IMR-90 (cell line): Measurements from ENCODE around the gene ZNF775. TPM values are rescaled to one million over a fixed set of nuclear protein-coding genes. Genes with fewer than 3 reads are reported as not detected.
A peak's percentile ranks its signal among the peaks of the same experiment; 100 is the strongest.

Source experiments
- ATAC-seq: fragments of 200-7000 bp; cut with Tn5 transposase; 2 replicates; pipeline ENCODE4 v1.9.1; 2020; ENCODE audit warnings: low read depth, mild to moderate bottlenecking, moderate library complexity
- BruUV-seq: library from RNA; stranded (reverse); fragments of 400-500 nt; replicated peaks from 2 replicates; lab custom pipeline; 2021; lab: Mats Ljungman, UMichigan
- CTCF ChIA-PET: fragments of 300-600 bp; formaldehyde crosslinking; extraction: SDS; loops from one replicate; lab custom pipeline; 2021; ENCODE audit warnings: antibody characterized with exemption; lab: Yijun Ruan, JAX
- POLR2A ChIA-PET: fragments of 300-600 bp; sonication (Branson Sonifier 250); formaldehyde crosslinking; loops from one replicate; lab custom pipeline; 2022; ENCODE audit warnings: antibody characterized with exemption; ENCODE audit not compliant: unreplicated experiment; lab: Charles Lee
- DNase-seq: peaks from one replicate; pipeline ENCODE4 v3.0.0; 2013
- H2AFZ ChIP-seq: replicated peaks from 2 replicates; pipeline ENCODE3; 2013; ENCODE audit warnings: low read length, mild to moderate bottlenecking; ENCODE audit not compliant: poor library complexity
- H2AK5ac ChIP-seq: 2 replicates; pipeline ENCODE4 v1.6.1; 2013; ENCODE audit warnings: low read depth, low read length, inconsistent platforms
- H2AK9ac ChIP-seq: replicated peaks from 2 replicates; pipeline ENCODE3; 2013; ENCODE audit warnings: mild to moderate bottlenecking, low read depth, low read length, moderate library complexity; ENCODE audit not compliant: poor library complexity
- H2BK120ac ChIP-seq: 2 replicates; pipeline ENCODE4 v1.6.1; 2013; ENCODE audit warnings: low read depth, low read length, inconsistent platforms
- H2BK15ac ChIP-seq: 3 replicates; pipeline ENCODE4 v1.6.1; 2013; ENCODE audit warnings: low read depth, low read length, inconsistent platforms
- H2BK20ac ChIP-seq: 2 replicates; pipeline ENCODE4 v1.6.1; 2013; ENCODE audit warnings: low read depth, mild to moderate bottlenecking, inconsistent platforms, low read length, moderate library complexity
- H2BK5ac ChIP-seq: 2 replicates; pipeline ENCODE4 v1.6.1; 2013; ENCODE audit warnings: mild to moderate bottlenecking, low read depth, low read length, inconsistent platforms; ENCODE audit not compliant: poor library complexity, severe bottlenecking
- H3K14ac ChIP-seq: replicated peaks from 2 replicates; pipeline ENCODE4 v1.6.1; 2013; ENCODE audit warnings: low read depth, low read length, inconsistent platforms
- H3K18ac ChIP-seq: 2 replicates; pipeline ENCODE4 v1.6.1; 2013; ENCODE audit warnings: low read depth, low read length, control low read depth
- H3K23ac ChIP-seq: 2 replicates; pipeline ENCODE4 v1.6.1; 2013; ENCODE audit warnings: low read depth, low read length, inconsistent platforms
- H3K27ac ChIP-seq: 2 replicates; pipeline ENCODE4 v1.5.1; 2013; ENCODE audit warnings: mild to moderate bottlenecking, control low read depth, low read length; ENCODE audit not compliant: insufficient read depth
- H3K27me3 ChIP-seq: 2 replicates; pipeline ENCODE4 v1.6.1; 2013; ENCODE audit warnings: low read length; ENCODE audit not compliant: control insufficient read depth, insufficient read depth
- H3K36me3 ChIP-seq: 2 replicates; pipeline ENCODE4 v1.6.1; 2013; ENCODE audit warnings: low read length, mixed read lengths; ENCODE audit not compliant: control insufficient read depth, insufficient read depth
- H3K4ac ChIP-seq: 2 replicates; pipeline ENCODE4 v1.6.1; 2013; ENCODE audit warnings: low read depth, low read length, inconsistent platforms
- H3K4me1 ChIP-seq: 2 replicates; pipeline ENCODE4 v1.6.1; 2013; ENCODE audit warnings: low read length, mixed read lengths; ENCODE audit not compliant: control insufficient read depth, insufficient read depth
- H3K4me2 ChIP-seq: 2 replicates; pipeline ENCODE4 v1.6.1; 2013; ENCODE audit warnings: low read depth, mild to moderate bottlenecking, control low read depth, low read length, moderate library complexity
- H3K4me3 ChIP-seq: 2 replicates; pipeline ENCODE4 v1.5.1; 2013; ENCODE audit warnings: low read depth, mild to moderate bottlenecking, control low read depth, low read length, moderate library complexity; ENCODE audit not compliant: insufficient read depth
- H3K56ac ChIP-seq: 2 replicates; pipeline ENCODE4 v1.6.1; 2013; ENCODE audit warnings: low read length, inconsistent platforms; ENCODE audit not compliant: insufficient read depth; ENCODE audit errors: extremely low read depth
- H3K79me1 ChIP-seq, 2 experiments: 2 replicates each; pipeline ENCODE4 v1.6.1; 2013; ENCODE audit warnings: low read length in 2 of 2, inconsistent platforms in 1 of 2, low read depth in 1 of 2
- H3K9ac ChIP-seq: 2 replicates; pipeline ENCODE4 v1.6.1; 2013; ENCODE audit warnings: low read depth, low read length, control low read depth
- H3K9me1 ChIP-seq: 2 replicates; pipeline ENCODE4 v1.6.1; 2013; ENCODE audit warnings: low read length, inconsistent platforms; ENCODE audit not compliant: insufficient read depth
- H3K9me3 ChIP-seq: 2 replicates; pipeline ENCODE4 v1.6.1; 2013; ENCODE audit warnings: low read length; ENCODE audit not compliant: control insufficient read depth, insufficient read depth
- H4K20me1 ChIP-seq: 2 replicates; pipeline ENCODE4 v1.6.1; 2013; ENCODE audit warnings: low read length, inconsistent platforms; ENCODE audit not compliant: insufficient read depth
- H4K5ac ChIP-seq: 2 replicates; pipeline ENCODE4 v1.6.1; 2013; ENCODE audit warnings: mild to moderate bottlenecking, low read depth, low read length, control low read depth
- H4K8ac ChIP-seq, 2 experiments: 2 replicates each; pipeline ENCODE4 v1.6.1; 2013; ENCODE audit warnings: low read depth in 2 of 2, low read length in 2 of 2, control low read depth in 1 of 2, inconsistent platforms in 1 of 2
- H4K91ac ChIP-seq: 2 replicates; pipeline ENCODE4 v1.6.1; 2013; ENCODE audit warnings: low read depth, low read length, inconsistent platforms; ENCODE audit not compliant: insufficient read depth
- RCOR1 ChIP-seq: IDR thresholded peaks from 2 replicates; pipeline ENCODE4 v1.6.1; 2012; ENCODE audit warnings: mild to moderate bottlenecking, low read length, improper control_type of control experiment; ENCODE audit not compliant: insufficient replicate concordance
- USF2 ChIP-seq: fragments of 150-350 bp; IDR thresholded peaks from 2 replicates; pipeline ENCODE4 v1.6.1; 2017; ENCODE audit warnings: mild to moderate bottlenecking, antibody characterized with exemption, low read length, low read depth
- WGBS, 2 experiments: methylation state at CpG; one replicate each; pipeline versions ENCODE4 v1.1.5 to v1.1.7; 2013; ENCODE audit warnings: missing lambda C conversion rate in 2 of 2; ENCODE audit not compliant: insufficient read length in 1 of 2; ENCODE audit errors: extremely low coverage in 2 of 2; 5-methylcytosine and 5-hydroxymethylcytosine counted together
- dilution Hi-C: fragments of 300-500 bp; cut with HindIII; formaldehyde crosslinking; loops from one replicate; pipeline ENCODE4 v1.14.3; 2018; ENCODE audit warnings: low sequenced_read_pairs; ENCODE audit not compliant: unreplicated experiment
- in situ Hi-C: fragments of 300-500 bp; cut with MboI; formaldehyde crosslinking; loops from 3 replicates; pipeline ENCODE4 v1.14.3; 2019; ENCODE audit warnings: low sequenced_read_pairs, inconsistent platforms, mixed read lengths
- intact Hi-C: fragments of 100-400 bp; cut with micrococcal nuclease; formaldehyde crosslinking; loops from 2 replicates; pipeline ENCODE4 v1.10.0; 2022
- polyA plus RNA-seq, 3 experiments: library from polyadenylated mRNA; depleted of rRNA; stranded (reverse); fragments of >200 nt; gene quantifications; 2 replicates each; pipeline ENCODE4 v1.2.3, GENCODE V29; 2012; ENCODE audit warnings: low replicate concordance in 1 of 3
- total RNA-seq: library from RNA; depleted of rRNA; stranded (reverse); fragments of >200 nt; gene quantifications from 2 replicates; pipeline ENCODE4 v1.2.3, GENCODE V29; 2012

Gene ZNF775
- total and polyA plus RNA-seq, 2 of the 4 experiments (the other 2 are of a cell fraction), result 1.4 to 2.6 TPM

GRCh38 chr7:150402671-150403321 is 23.7 kb downstream of the ZNF775 start:
- peaks cover 10% of the 10 kb centered on the region; the same call in 1 of the 2 replicates for H3K36me3 ChIP-seq
- no peak overlapping the region for H2BK15ac ChIP-seq
- H3K27me3 ChIP-seq, result no peaks in the 10 kb centered on the region
- TF ChIP-seq USF2 (no peak), RCOR1 (no peak)
- no peak overlapping the region for H3K56ac ChIP-seq
- BruUV-seq, result no TSS peak
- H2AK9ac ChIP-seq, result peak overlapping the region; percentile 62
- H3K9me3 ChIP-seq, result no peaks in the 10 kb centered on the region
- peak overlapping the region; percentile 32; the same call in 1 of the 2 replicates for H4K91ac ChIP-seq
- intact Hi-C loops, result no loop called here
- no peak overlapping the region for H2AK5ac ChIP-seq
- ChIA-PET CTCF (interaction anchor here (1.1 to 1.4 kb wide), 2 partner anchors 9 to 25 kb away, joined by 3 read pairs; no protein-coding TSS in a partner anchor), POLR2A (no interaction called here)
- DNase-seq, result no peak
- no peak overlapping the region for H3K4me3 ChIP-seq
- peak overlapping the region in 1 of 2 experiments; percentile 18; a peak in 1 of 4 replicates for H4K8ac ChIP-seq
- H2AFZ ChIP-seq, result peak overlapping the region; percentile 6
- H4K5ac ChIP-seq, result peak overlapping the region; percentile 33; the same call in 1 of the 2 replicates
- no peak overlapping the region for H3K14ac ChIP-seq
- no peak overlapping the region for H2BK5ac ChIP-seq
- H3K4ac ChIP-seq, result no peak overlapping the region
- peaks cover 25% of the 10 kb centered on the region for H3K4me1 ChIP-seq
- no peak overlapping the region for H3K4me2 ChIP-seq
- no peaks in the 10 kb centered on the region for H4K20me1 ChIP-seq
- no peak overlapping the region for H3K27ac ChIP-seq
- in situ Hi-C loops, result loop anchor here (25.0 kb wide), 2 partner anchors 540 to 585 kb away; partner anchors contain the start of genes ATP6V0E2, KCNH2 and NOS3
- no peak for ATAC-seq
- no peak overlapping the region for H2BK20ac ChIP-seq
- peaks cover 20% of the 10 kb centered on the region for H3K9me1 ChIP-seq
- dilution Hi-C loops, result no loop called here
- no CpG with 5 or more reads among the region's 13 CpGs for WGBS, 2 experiments
- H2BK120ac ChIP-seq, result 0 out of 2 replicates have a peak overlapping the region, but pooled peaks have one; percentile 23
- no peak overlapping the region for H3K9ac ChIP-seq
- H3K79me1 ChIP-seq, result peaks cover 0 to 31% of the 10 kb centered on the region in 2 experiments; a peak in 3 of 4 replicates
- H3K18ac ChIP-seq, result no peak overlapping the region
- no peak overlapping the region; the same call in 1 of the 2 replicates for H3K23ac ChIP-seq
